K562 (cell line): ENCODE measurements around the gene SCAMP1. TPM values are rescaled to one million over a fixed set of nuclear protein-coding genes. Genes with fewer than 3 reads are reported as not detected.

Source experiments
- BHLHE40 ChIP-seq: IDR thresholded peaks from 2 replicates; pipeline ENCODE4 v1.6.1; 2011; ENCODE audit warnings: low read length, improper control_type of control experiment
- HIVEP1 ChIP-seq: fragments of 250-450 bp; sonication (Bioruptor Pico); IDR thresholded peaks from 2 replicates; pipeline ENCODE4 v1.4.0; 2020; ENCODE audit warnings: mild to moderate bottlenecking
- KLF13 ChIP-seq: fragments of 450-650 bp; IDR thresholded peaks from 2 replicates; pipeline ENCODE4 v1.6.1; 2016; ENCODE audit warnings: missing genetic modification characterization, low read depth, mild to moderate bottlenecking, missing compliant biosample characterization, moderate library complexity, borderline replicate concordance
- MTA2 ChIP-seq: fragments of 450-650 bp; IDR thresholded peaks from 2 replicates; pipeline ENCODE4 v1.6.1; 2016; ENCODE audit warnings: low read depth
- OTX1 ChIP-seq: fragments of 450-650 bp; formaldehyde crosslinking; IDR thresholded peaks from 2 replicates; pipeline ENCODE4 v1.4.0; 2022; ENCODE audit warnings: mild to moderate bottlenecking
- PHB2 ChIP-seq: fragments of 450-650 bp; IDR thresholded peaks from 2 replicates; pipeline ENCODE4 v1.6.1; 2017; ENCODE audit warnings: low read depth
- PRMT5 ChIP-seq: sonication (generic); formaldehyde crosslinking; IDR thresholded peaks from 2 replicates; pipeline ENCODE4 v1.5.0; 2020; ENCODE audit warnings: missing genetic modification reagents
- RBBP5 ChIP-seq: fragments of 200-600 bp; sonication (generic); IDR thresholded peaks from 2 replicates; pipeline ENCODE4 v1.6.1; 2012; ENCODE audit warnings: borderline replicate concordance, mild to moderate bottlenecking, low read length, control low read depth, inconsistent platforms; ENCODE audit not compliant: insufficient read depth, poor library complexity, severe bottlenecking
- SREBF2 ChIP-seq: sonication (generic); formaldehyde crosslinking; IDR thresholded peaks from 2 replicates; pipeline ENCODE4 v1.4.0; 2020; ENCODE audit warnings: mild to moderate bottlenecking, missing genetic modification reagents
- TAL1 ChIP-seq: fragments of 450-650 bp; IDR thresholded peaks from 2 replicates; pipeline ENCODE4 v1.6.1; 2016; ENCODE audit warnings: mild to moderate bottlenecking
- ZKSCAN8 ChIP-seq: fragments of 200-800 bp; sonication (Bioruptor generic); IDR thresholded peaks from 2 replicates; pipeline ENCODE4 v1.6.1; 2016; ENCODE audit warnings: missing genetic modification characterization, missing compliant biosample characterization
- ZNF134 ChIP-seq: fragments of 250-450 bp; sonication (Bioruptor Pico); conservative IDR thresholded peaks from 2 replicates; pipeline ENCODE4 v1.4.0; 2020
- ZSCAN32 ChIP-seq: fragments of 450-650 bp; formaldehyde crosslinking; IDR thresholded peaks from 2 replicates; pipeline ENCODE4 v1.4.0; 2020; ENCODE audit warnings: mild to moderate bottlenecking, moderate library complexity
- polyA plus RNA-seq, 8 experiments: library from polyadenylated mRNA; depleted of rRNA in 4 of 8; stranded (reverse) in 5 of 8; unstranded in 3 of 8; fragments of >200 nt; fragmentation: Nextera tagmentation in 2 of 8; fragmentation: Illumina TruSeq in 1 of 8; extraction: Ambion mirVana in 2 of 8; extraction: Trizol in 1 of 8; gene quantifications; 2 replicates each; pipeline versions ENCODE4 v1.2.1 to v1.2.3, GENCODE V29; 2011 to 2014; ENCODE audit warnings: inconsistent platforms in 1 of 8, missing spikeins in 1 of 8
- total RNA-seq, 7 experiments: library from RNA; depleted of rRNA in 6 of 7; stranded (reverse); fragments of >200 nt in 6 of 7; fragmentation: Illumina TruSeq in 2 of 7; extraction: Trizol in 2 of 7; gene quantifications; 2 replicates each; pipeline versions ENCODE4 v1.2.1 to v1.2.3, GENCODE V29; 2011 to 2021; ENCODE audit warnings: low replicate concordance in 1 of 7
- TF ChIP-seq, protein P1 (sequence below): fragments of 200-400 bp; formaldehyde crosslinking; IDR thresholded peaks from 2 replicates; pipeline ENCODE4 v1.6.1; 2017; ENCODE audit warnings: mild to moderate bottlenecking, low read depth, low read length, moderate library complexity
- TF ChIP-seq, protein P2 (sequence below): sonication (generic); formaldehyde crosslinking; IDR thresholded peaks from 2 replicates; pipeline ENCODE4 v1.8.1; 2023; ENCODE audit warnings: mild to moderate bottlenecking, missing genetic modification reagents
- TF ChIP-seq, protein P3 (sequence below): conservative IDR thresholded peaks from 2 replicates; pipeline ENCODE4 v1.6.1; 2011; ENCODE audit warnings: low read depth, mild to moderate bottlenecking, low read length; ENCODE audit not compliant: control insufficient read depth
- TF ChIP-seq, protein P4 (sequence below), 3 experiments: IDR thresholded peaks in 2 of 3; conservative IDR thresholded peaks in 1 of 3; 2 replicates each; pipeline ENCODE4 v1.5.1; 2011 to 2012; ENCODE audit warnings: low read length in 3 of 3, mild to moderate bottlenecking in 3 of 3, control low read depth in 2 of 3, improper control_type of control experiment in 1 of 3, inconsistent platforms in 1 of 3, low read depth in 1 of 3, mixed read lengths in 1 of 3, moderate library complexity in 1 of 3; ENCODE audit not compliant: insufficient read depth in 2 of 3
- TF ChIP-seq, protein P5 (sequence below): fragments of 250-450 bp; sonication (Bioruptor Pico); IDR thresholded peaks from 2 replicates; pipeline ENCODE4 v1.4.0; 2020; ENCODE audit warnings: mild to moderate bottlenecking, moderate library complexity

Gene SCAMP1
- total and polyA plus RNA-seq, 9 of the 15 experiments (the other 6 are each of a cell fraction or from before 2014, with no cell fraction given), result 5.4 to 23.9 (median 13.8) TPM

DNA sequence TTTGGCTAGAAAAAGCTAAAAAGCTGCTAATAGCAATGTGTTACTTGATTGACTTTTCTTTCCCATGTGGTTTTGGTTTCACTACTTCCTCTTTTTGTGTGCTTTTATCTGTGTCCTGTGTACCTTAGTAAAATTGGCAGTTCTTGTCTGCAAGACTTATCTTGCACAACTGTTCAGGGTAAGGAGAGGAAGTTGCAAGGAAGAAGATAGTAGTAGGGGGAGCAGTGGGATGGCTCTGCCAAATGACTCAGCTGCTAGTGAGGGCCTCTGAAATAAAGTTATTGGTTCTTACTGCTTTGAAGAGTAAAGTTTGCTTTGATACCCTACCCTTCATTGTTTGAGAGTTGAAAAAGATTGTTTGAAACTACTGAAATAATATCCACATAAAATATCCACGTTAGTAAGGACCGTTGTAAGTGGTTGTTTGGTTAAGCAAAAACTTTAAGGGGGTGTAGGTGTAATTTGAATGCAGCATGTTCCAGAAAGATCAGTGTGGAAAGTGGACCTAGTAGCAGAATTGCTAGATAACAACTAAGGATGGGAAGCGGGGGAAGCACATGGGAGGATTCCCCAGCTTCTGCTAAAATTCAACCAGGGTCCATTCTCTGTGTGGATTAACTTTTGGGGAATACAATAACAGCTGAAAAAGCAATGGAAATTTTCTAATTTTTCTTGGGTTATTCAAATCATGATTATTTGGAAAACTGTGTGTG is 123.5 kb downstream of the SCAMP1 start (continued):
- TF ChIP-seq, protein P1, sequence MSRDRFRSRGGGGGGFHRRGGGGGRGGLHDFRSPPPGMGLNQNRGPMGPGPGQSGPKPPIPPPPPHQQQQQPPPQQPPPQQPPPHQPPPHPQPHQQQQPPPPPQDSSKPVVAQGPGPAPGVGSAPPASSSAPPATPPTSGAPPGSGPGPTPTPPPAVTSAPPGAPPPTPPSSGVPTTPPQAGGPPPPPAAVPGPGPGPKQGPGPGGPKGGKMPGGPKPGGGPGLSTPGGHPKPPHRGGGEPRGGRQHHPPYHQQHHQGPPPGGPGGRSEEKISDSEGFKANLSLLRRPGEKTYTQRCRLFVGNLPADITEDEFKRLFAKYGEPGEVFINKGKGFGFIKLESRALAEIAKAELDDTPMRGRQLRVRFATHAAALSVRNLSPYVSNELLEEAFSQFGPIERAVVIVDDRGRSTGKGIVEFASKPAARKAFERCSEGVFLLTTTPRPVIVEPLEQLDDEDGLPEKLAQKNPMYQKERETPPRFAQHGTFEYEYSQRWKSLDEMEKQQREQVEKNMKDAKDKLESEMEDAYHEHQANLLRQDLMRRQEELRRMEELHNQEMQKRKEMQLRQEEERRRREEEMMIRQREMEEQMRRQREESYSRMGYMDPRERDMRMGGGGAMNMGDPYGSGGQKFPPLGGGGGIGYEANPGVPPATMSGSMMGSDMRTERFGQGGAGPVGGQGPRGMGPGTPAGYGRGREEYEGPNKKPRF, result no peak
- TF ChIP-seq ZKSCAN8, result peak; percentile 62; the same call in 1 of the 2 replicates
- TF ChIP-seq PRMT5 (CRISPR knock-in tag), result no peak
- TF ChIP-seq, protein P2, sequence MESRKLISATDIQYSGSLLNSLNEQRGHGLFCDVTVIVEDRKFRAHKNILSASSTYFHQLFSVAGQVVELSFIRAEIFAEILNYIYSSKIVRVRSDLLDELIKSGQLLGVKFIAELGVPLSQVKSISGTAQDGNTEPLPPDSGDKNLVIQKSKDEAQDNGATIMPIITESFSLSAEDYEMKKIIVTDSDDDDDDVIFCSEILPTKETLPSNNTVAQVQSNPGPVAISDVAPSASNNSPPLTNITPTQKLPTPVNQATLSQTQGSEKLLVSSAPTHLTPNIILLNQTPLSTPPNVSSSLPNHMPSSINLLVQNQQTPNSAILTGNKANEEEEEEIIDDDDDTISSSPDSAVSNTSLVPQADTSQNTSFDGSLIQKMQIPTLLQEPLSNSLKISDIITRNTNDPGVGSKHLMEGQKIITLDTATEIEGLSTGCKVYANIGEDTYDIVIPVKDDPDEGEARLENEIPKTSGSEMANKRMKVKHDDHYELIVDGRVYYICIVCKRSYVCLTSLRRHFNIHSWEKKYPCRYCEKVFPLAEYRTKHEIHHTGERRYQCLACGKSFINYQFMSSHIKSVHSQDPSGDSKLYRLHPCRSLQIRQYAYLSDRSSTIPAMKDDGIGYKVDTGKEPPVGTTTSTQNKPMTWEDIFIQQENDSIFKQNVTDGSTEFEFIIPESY (CRISPR knock-in tag), result peak; percentile 69
- no peak for TF ChIP-seq SREBF2 (CRISPR knock-in tag)
- no peak for TF ChIP-seq RBBP5
- TF ChIP-seq BHLHE40, result peak; percentile 24; the same call in 1 of the 2 replicates
- no peak for TF ChIP-seq HIVEP1 (CRISPR knock-in tag)
- TF ChIP-seq KLF13 (tag), result no peak
- no peak for TF ChIP-seq ZSCAN32
- no peak for TF ChIP-seq OTX1 (CRISPR knock-in tag)
- peak; percentile 79 for TF ChIP-seq MTA2
- TF ChIP-seq TAL1, result peak; percentile 84
- TF ChIP-seq, protein P3, sequence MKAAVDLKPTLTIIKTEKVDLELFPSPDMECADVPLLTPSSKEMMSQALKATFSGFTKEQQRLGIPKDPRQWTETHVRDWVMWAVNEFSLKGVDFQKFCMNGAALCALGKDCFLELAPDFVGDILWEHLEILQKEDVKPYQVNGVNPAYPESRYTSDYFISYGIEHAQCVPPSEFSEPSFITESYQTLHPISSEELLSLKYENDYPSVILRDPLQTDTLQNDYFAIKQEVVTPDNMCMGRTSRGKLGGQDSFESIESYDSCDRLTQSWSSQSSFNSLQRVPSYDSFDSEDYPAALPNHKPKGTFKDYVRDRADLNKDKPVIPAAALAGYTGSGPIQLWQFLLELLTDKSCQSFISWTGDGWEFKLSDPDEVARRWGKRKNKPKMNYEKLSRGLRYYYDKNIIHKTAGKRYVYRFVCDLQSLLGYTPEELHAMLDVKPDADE, result no peak
- TF ChIP-seq PHB2, result no peak
- no peak for TF ChIP-seq ZNF134 (CRISPR knock-in tag)
- TF ChIP-seq, protein P4, sequence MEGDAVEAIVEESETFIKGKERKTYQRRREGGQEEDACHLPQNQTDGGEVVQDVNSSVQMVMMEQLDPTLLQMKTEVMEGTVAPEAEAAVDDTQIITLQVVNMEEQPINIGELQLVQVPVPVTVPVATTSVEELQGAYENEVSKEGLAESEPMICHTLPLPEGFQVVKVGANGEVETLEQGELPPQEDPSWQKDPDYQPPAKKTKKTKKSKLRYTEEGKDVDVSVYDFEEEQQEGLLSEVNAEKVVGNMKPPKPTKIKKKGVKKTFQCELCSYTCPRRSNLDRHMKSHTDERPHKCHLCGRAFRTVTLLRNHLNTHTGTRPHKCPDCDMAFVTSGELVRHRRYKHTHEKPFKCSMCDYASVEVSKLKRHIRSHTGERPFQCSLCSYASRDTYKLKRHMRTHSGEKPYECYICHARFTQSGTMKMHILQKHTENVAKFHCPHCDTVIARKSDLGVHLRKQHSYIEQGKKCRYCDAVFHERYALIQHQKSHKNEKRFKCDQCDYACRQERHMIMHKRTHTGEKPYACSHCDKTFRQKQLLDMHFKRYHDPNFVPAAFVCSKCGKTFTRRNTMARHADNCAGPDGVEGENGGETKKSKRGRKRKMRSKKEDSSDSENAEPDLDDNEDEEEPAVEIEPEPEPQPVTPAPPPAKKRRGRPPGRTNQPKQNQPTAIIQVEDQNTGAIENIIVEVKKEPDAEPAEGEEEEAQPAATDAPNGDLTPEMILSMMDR (IDR thresholded peaks at IDR 0.05 in 2 of 3, conservative IDR thresholded peaks at IDR 0.05 in 1 of 3; ENCODE audit: insufficient read depth in 2 of 3, low read depth in 1 of 3, low read length in 3 of 3), result no peak
- TF ChIP-seq, protein P5, sequence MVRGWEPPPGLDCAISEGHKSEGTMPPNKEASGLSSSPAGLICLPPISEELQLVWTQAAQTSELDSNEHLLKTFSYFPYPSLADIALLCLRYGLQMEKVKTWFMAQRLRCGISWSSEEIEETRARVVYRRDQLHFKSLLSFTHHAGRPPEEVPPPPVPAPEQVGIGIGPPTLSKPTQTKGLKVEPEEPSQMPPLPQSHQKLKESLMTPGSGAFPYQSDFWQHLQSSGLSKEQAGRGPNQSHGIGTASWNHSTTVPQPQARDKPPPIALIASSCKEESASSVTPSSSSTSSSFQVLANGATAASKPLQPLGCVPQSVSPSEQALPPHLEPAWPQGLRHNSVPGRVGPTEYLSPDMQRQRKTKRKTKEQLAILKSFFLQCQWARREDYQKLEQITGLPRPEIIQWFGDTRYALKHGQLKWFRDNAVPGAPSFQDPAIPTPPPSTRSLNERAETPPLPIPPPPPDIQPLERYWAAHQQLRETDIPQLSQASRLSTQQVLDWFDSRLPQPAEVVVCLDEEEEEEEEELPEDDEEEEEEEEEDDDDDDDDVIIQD (CRISPR knock-in tag), result no peak
